HEK293 (cell line): ENCODE measurements around the gene BAX.
A peak's percentile ranks its signal among the peaks of the same experiment; 100 is the strongest.

Experiments
- CTCF ChIA-PET: fragments of 350-600 bp; formaldehyde crosslinking; extraction: SDS; loops from one replicate; lab custom pipeline; 2021; ENCODE audit warnings: antibody characterized with exemption; lab: Yijun Ruan, JAX
- POLR2A ChIA-PET: fragments of 300-600 bp; formaldehyde crosslinking; extraction: SDS; loops from one replicate; lab custom pipeline; 2020; ENCODE audit warnings: antibody characterized with exemption, inconsistent platforms; lab: Yijun Ruan, JAX
- H3K27ac ChIP-seq: fragments of 200-500 bp; sonication (Bioruptor generic); 2 replicates; pipeline ENCODE4 v1.5.1; 2014; ENCODE audit warnings: low read depth, low read length, control low read depth, inconsistent platforms; ENCODE audit errors: extremely low read depth
- H3K36me3 ChIP-seq, 2 experiments: fragments of 200-500 bp in 1 of 2; sonication (Bioruptor generic) in 1 of 2; 1 replicate in 1 of 2; 2 replicates in 1 of 2; pipeline ENCODE4 v1.5.1; 2014 to 2017; ENCODE audit warnings: inconsistent platforms in 2 of 2, low read length in 2 of 2; ENCODE audit not compliant: control insufficient read depth in 2 of 2, insufficient read depth in 1 of 2
- H3K4me1 ChIP-seq: fragments of 200-500 bp; sonication (Bioruptor generic); 2 replicates; pipeline ENCODE4 v1.5.1; 2014; ENCODE audit warnings: mild to moderate bottlenecking, low read length, inconsistent platforms; ENCODE audit not compliant: control insufficient read depth, insufficient read depth
- H3K4me3 ChIP-seq: 2 replicates; pipeline ENCODE4 v1.5.1; 2011; ENCODE audit warnings: low read depth, mild to moderate bottlenecking, control low read depth, low read length, moderate library complexity
- H3K9me3 ChIP-seq: fragments of 200-500 bp; sonication (Bioruptor generic); 2 replicates; pipeline ENCODE4 v1.5.1; 2014; ENCODE audit warnings: low read depth, low read length, inconsistent platforms; ENCODE audit not compliant: control insufficient read depth, insufficient read depth
- GLI2 ChIP-seq: fragments of 450-650 bp; formaldehyde crosslinking; IDR thresholded peaks from 2 replicates; pipeline ENCODE4; 2017; ENCODE audit warnings: missing biosample characterization, missing genetic modification characterization, low read depth, borderline replicate concordance
- GLIS2 ChIP-seq: fragments of 450-650 bp; formaldehyde crosslinking; IDR thresholded peaks from 2 replicates; pipeline ENCODE4 v1.5.1; 2016; ENCODE audit warnings: missing biosample characterization, missing genetic modification characterization
- IKZF3 ChIP-seq: fragments of 450-650 bp; IDR thresholded peaks from 2 replicates; pipeline ENCODE4 v1.5.0; 2018; ENCODE audit warnings: missing biosample characterization, mild to moderate bottlenecking, missing genetic modification characterization, moderate library complexity
- OSR2 ChIP-seq: fragments of 450-650 bp; formaldehyde crosslinking; IDR thresholded peaks from 2 replicates; pipeline ENCODE4 v1.5.1; 2016; ENCODE audit warnings: missing biosample characterization, missing genetic modification characterization
- SP7 ChIP-seq: fragments of 450-650 bp; formaldehyde crosslinking; IDR thresholded peaks from 2 replicates; pipeline ENCODE4 v1.5.1; 2016; ENCODE audit warnings: missing biosample characterization, missing genetic modification characterization
- ZFP41 ChIP-seq: fragments of 450-650 bp; formaldehyde crosslinking; IDR thresholded peaks from 2 replicates; pipeline ENCODE4 v1.5.1; 2016; ENCODE audit warnings: missing biosample characterization, missing genetic modification characterization, borderline replicate concordance
- ZNF121 ChIP-seq: fragments of 450-650 bp; formaldehyde crosslinking; IDR thresholded peaks from 2 replicates; pipeline ENCODE4 v1.5.1; 2016; ENCODE audit warnings: missing biosample characterization, missing genetic modification characterization
- ZNF157 ChIP-seq: fragments of 450-650 bp; formaldehyde crosslinking; IDR thresholded peaks from 2 replicates; pipeline ENCODE4 v1.5.1; 2016; ENCODE audit warnings: missing biosample characterization, missing genetic modification characterization
- ZNF16 ChIP-seq: fragments of 450-650 bp; formaldehyde crosslinking; IDR thresholded peaks from 2 replicates; pipeline ENCODE4 v1.5.1; 2016; ENCODE audit warnings: low read depth, missing biosample characterization, missing genetic modification characterization
- ZNF169 ChIP-seq: fragments of 450-650 bp; formaldehyde crosslinking; IDR thresholded peaks from 2 replicates; pipeline ENCODE4 v1.5.1; 2016; ENCODE audit warnings: missing biosample characterization, missing genetic modification characterization
- ZNF292 ChIP-seq: fragments of 450-650 bp; formaldehyde crosslinking; IDR thresholded peaks from 2 replicates; pipeline ENCODE4 v1.5.1; 2016; ENCODE audit warnings: low read depth, missing biosample characterization, missing genetic modification characterization, borderline replicate concordance
- ZNF341 ChIP-seq: fragments of 450-650 bp; formaldehyde crosslinking; IDR thresholded peaks from 2 replicates; pipeline ENCODE4; 2016; ENCODE audit warnings: low read depth, missing biosample characterization, missing genetic modification characterization
- ZNF366 ChIP-seq: fragments of 450-650 bp; formaldehyde crosslinking; conservative IDR thresholded peaks from 2 replicates; pipeline ENCODE4 v1.5.1; 2016; ENCODE audit warnings: missing biosample characterization, missing genetic modification characterization
- ZNF677 ChIP-seq: fragments of 450-650 bp; IDR thresholded peaks from 2 replicates; pipeline ENCODE4 v1.5.0; 2018; ENCODE audit warnings: missing biosample characterization, mild to moderate bottlenecking, missing genetic modification characterization, moderate library complexity
- ZNF701 ChIP-seq: fragments of 450-650 bp; formaldehyde crosslinking; IDR thresholded peaks from 2 replicates; pipeline ENCODE4 v1.5.1; 2016; ENCODE audit warnings: missing biosample characterization, missing genetic modification characterization
- ZNF837 ChIP-seq: fragments of 450-650 bp; formaldehyde crosslinking; IDR thresholded peaks from 2 replicates; pipeline ENCODE4 v1.5.1; 2016; ENCODE audit warnings: missing biosample characterization, missing genetic modification characterization
- ZSCAN16 ChIP-seq: fragments of 450-650 bp; formaldehyde crosslinking; IDR thresholded peaks from 2 replicates; pipeline ENCODE4 v1.5.1; 2016; ENCODE audit warnings: missing biosample characterization, missing genetic modification characterization
- ZSCAN23 ChIP-seq: fragments of 450-650 bp; formaldehyde crosslinking; IDR thresholded peaks from 2 replicates; pipeline ENCODE4 v1.5.1; 2016; ENCODE audit warnings: missing biosample characterization, missing genetic modification characterization
- TF ChIP-seq, protein P1 (sequence below): fragments of 450-650 bp; formaldehyde crosslinking; IDR thresholded peaks from 2 replicates; pipeline ENCODE4 v1.5.1; 2016; ENCODE audit warnings: missing biosample characterization, missing genetic modification characterization
- TF ChIP-seq, protein P2 (sequence below): fragments of 450-650 bp; formaldehyde crosslinking; IDR thresholded peaks from 2 replicates; pipeline ENCODE4 v1.5.1; 2016; ENCODE audit warnings: missing biosample characterization, missing genetic modification characterization
- TF ChIP-seq, protein P3 (sequence below): fragments of 450-650 bp; formaldehyde crosslinking; IDR thresholded peaks from 2 replicates; pipeline ENCODE4 v1.5.1; 2016; ENCODE audit warnings: missing biosample characterization, missing genetic modification characterization

Gene BAX

DNA sequence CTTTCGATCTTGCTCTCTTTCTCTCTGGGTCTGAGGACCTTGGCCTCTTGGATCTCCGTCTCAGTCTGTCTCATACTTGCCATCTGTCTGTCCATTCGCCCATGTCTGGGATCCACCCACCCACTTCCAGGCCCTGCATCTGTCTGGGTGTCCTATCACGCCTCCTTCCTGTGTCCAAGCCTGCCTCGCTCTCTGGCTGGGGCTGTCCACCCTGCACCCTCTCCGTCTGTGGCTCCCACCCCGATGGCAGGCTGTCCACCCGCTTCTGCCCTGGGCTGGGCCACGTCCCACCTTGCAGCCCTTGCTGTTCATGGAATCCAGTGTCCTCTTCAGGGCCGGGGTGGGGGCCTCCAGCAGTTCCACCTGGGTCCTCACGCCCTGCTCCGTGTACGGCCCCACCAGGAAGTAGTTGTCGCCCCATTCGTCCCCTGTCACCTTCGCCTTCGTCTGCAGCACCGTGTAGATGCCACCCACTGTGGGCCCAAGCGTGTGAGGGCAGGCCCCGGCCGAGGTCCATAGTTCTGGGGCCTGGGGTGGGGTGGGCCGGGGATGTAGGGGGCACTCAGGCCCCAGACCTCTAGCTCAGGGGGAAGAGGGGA, 36.4 kb downstream of the BAX start:
- CTCF ChIA-PET, result interaction anchor here (0.6 to 1.3 kb wide), 3 partner anchors 10 to 196 kb away, joined by 3 to 5 read pairs (median 5); no protein-coding TSS in a partner anchor
- H3K9me3 ChIP-seq, result no peaks in the 10 kb centered on the region
- H3K36me3 ChIP-seq, result peaks cover 24 to 47% of the 10 kb centered on the region in 2 experiments; a peak in 2 of 3 replicates
- H3K4me3 ChIP-seq, result no peak overlapping the region
- peaks cover 12% of the 10 kb centered on the region; the same call in 1 of the 2 replicates for H3K4me1 ChIP-seq
- no peak overlapping the region for H3K27ac ChIP-seq
- no peak for TF ChIP-seq IKZF3 (tag by site-specific recombination)
- no peak for TF ChIP-seq ZNF169 (tag by site-specific recombination)
- no peak for TF ChIP-seq ZNF701 (tag by site-specific recombination)
- TF ChIP-seq, protein P1, sequence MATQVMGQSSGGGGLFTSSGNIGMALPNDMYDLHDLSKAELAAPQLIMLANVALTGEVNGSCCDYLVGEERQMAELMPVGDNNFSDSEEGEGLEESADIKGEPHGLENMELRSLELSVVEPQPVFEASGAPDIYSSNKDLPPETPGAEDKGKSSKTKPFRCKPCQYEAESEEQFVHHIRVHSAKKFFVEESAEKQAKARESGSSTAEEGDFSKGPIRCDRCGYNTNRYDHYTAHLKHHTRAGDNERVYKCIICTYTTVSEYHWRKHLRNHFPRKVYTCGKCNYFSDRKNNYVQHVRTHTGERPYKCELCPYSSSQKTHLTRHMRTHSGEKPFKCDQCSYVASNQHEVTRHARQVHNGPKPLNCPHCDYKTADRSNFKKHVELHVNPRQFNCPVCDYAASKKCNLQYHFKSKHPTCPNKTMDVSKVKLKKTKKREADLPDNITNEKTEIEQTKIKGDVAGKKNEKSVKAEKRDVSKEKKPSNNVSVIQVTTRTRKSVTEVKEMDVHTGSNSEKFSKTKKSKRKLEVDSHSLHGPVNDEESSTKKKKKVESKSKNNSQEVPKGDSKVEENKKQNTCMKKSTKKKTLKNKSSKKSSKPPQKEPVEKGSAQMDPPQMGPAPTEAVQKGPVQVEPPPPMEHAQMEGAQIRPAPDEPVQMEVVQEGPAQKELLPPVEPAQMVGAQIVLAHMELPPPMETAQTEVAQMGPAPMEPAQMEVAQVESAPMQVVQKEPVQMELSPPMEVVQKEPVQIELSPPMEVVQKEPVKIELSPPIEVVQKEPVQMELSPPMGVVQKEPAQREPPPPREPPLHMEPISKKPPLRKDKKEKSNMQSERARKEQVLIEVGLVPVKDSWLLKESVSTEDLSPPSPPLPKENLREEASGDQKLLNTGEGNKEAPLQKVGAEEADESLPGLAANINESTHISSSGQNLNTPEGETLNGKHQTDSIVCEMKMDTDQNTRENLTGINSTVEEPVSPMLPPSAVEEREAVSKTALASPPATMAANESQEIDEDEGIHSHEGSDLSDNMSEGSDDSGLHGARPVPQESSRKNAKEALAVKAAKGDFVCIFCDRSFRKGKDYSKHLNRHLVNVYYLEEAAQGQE (tag by site-specific recombination), result no peak
- TF ChIP-seq ZNF16 (tag by site-specific recombination), result no peak
- no peak for TF ChIP-seq GLI2 (tag by site-specific recombination)
- no peak for TF ChIP-seq OSR2 (tag by site-specific recombination)
- no peak for TF ChIP-seq ZSCAN16
- TF ChIP-seq ZNF366 (tag by site-specific recombination), result no peak
- no peak for TF ChIP-seq ZNF837 (tag by site-specific recombination)
- TF ChIP-seq, protein P2, sequence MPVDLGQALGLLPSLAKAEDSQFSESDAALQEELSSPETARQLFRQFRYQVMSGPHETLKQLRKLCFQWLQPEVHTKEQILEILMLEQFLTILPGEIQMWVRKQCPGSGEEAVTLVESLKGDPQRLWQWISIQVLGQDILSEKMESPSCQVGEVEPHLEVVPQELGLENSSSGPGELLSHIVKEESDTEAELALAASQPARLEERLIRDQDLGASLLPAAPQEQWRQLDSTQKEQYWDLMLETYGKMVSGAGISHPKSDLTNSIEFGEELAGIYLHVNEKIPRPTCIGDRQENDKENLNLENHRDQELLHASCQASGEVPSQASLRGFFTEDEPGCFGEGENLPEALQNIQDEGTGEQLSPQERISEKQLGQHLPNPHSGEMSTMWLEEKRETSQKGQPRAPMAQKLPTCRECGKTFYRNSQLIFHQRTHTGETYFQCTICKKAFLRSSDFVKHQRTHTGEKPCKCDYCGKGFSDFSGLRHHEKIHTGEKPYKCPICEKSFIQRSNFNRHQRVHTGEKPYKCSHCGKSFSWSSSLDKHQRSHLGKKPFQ (tag by site-specific recombination), result no peak
- no peak for TF ChIP-seq ZNF121 (tag by site-specific recombination)
- TF ChIP-seq ZNF157 (tag by site-specific recombination), result no peak
- TF ChIP-seq ZNF341 (tag by site-specific recombination), result no peak
- TF ChIP-seq ZNF677 (tag by site-specific recombination), result no peak
- no peak for TF ChIP-seq SP7
- no peak for TF ChIP-seq GLIS2 (tag by site-specific recombination)
- no peak for TF ChIP-seq ZSCAN23 (tag by site-specific recombination)
- TF ChIP-seq ZFP41 (tag by site-specific recombination), result no peak
- POLR2A ChIA-PET, result interaction anchor here (2.8 kb wide), 1 partner anchor 118 kb away, joined by 33 read pairs; the partner anchor contains the start of gene PPP1R15A

DNA sequence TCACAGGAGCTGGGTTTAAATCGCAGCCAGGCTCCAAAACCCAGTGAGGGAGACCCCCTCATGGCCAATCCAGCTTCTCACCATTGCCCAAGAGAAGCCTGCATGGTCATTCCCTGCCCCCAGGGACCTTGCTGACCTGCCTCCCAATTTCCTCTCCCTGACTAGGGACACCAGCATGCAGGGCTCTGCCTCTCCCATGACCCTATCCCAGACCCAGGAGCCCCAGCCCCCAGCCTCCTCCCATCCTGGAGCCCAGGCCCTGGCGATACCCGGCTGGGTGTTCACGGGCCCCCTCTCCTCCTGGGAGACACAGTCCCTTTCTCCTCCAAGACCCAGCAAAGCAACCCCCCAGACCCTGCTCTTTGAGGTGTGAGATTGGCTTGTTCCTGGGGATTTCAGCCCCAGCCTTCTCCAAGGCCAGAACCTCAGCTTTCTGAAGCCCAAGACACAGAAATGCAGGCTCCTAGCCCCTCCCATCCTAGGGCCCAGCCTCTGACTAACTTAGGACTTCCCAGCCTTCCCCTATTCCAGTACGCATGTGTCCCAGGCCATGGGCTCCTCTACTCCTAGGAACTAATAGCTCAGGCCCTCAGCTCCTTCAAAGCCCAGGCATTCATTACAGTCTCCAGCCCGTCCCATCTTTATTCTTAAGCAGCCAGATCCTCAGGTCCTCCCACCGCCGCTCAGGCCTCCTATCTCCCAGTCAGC, 37.4 kb downstream of the BAX start:
- TF ChIP-seq ZNF292 (tag by site-specific recombination), result no peak
- TF ChIP-seq, protein P3, sequence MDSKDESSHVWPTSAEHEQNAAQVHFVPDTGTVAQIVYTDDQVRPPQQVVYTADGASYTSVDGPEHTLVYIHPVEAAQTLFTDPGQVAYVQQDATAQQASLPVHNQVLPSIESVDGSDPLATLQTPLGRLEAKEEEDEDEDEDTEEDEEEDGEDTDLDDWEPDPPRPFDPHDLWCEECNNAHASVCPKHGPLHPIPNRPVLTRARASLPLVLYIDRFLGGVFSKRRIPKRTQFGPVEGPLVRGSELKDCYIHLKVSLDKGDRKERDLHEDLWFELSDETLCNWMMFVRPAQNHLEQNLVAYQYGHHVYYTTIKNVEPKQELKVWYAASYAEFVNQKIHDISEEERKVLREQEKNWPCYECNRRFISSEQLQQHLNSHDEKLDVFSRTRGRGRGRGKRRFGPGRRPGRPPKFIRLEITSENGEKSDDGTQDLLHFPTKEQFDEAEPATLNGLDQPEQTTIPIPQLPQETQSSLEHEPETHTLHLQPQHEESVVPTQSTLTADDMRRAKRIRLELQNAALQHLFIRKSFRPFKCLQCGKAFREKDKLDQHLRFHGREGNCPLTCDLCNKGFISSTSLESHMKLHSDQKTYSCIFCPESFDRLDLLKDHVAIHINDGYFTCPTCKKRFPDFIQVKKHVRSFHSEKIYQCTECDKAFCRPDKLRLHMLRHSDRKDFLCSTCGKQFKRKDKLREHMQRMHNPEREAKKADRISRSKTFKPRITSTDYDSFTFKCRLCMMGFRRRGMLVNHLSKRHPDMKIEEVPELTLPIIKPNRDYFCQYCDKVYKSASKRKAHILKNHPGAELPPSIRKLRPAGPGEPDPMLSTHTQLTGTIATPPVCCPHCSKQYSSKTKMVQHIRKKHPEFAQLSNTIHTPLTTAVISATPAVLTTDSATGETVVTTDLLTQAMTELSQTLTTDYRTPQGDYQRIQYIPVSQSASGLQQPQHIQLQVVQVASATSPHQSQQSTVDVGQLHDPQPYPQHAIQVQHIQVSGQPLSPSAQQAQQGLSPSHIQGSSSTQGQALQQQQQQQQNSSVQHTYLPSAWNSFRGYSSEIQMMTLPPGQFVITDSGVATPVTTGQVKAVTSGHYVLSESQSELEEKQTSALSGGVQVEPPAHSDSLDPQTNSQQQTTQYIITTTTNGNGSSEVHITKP (tag by site-specific recombination), result peak; percentile 65
- Histone ChIP-seq H3K27ac (peak overlapping the region; percentile 81; the same call in 1 of the 2 replicates), H3K9me3 (no peaks in the 10 kb centered on the region), H3K4me3 (peak overlapping the region; percentile 54), H3K36me3 (peaks cover 18 to 38% of the 10 kb centered on the region in 2 experiments; a peak in 2 of 3 replicates), H3K4me1 (peaks cover 12% of the 10 kb centered on the region; the same call in 1 of the 2 replicates)
- CTCF ChIA-PET, result interaction anchor here (0.6 to 2.9 kb wide), 13 partner anchors 8 to 233 kb away, joined by 3 to 79 read pairs (median 7); partner anchors contain the start of gene CGB7
- POLR2A ChIA-PET, result interaction anchor here (2.2 to 2.8 kb wide), 4 partner anchors 12 to 119 kb away, joined by 7 to 33 read pairs (median 23); partner anchors contain the start of gene PPP1R15A
